Measurements from ENCODE around the gene PKN1.

- TF ChIP-seq CTCF (IDR thresholded peaks at IDR 0.05; ENCODE audit: low read depth, low read length), result no peak
- no peak for TF ChIP-seq EZH2phosphoT487 (IDR thresholded peaks at IDR 0.05; ENCODE audit: low read depth)
Observed at GRCh38 chr19:14432791-14433553, at the start of gene PKN1.
